Measurements from ENCODE around the gene ATXN10. TPM values are rescaled to one million over a fixed set of nuclear protein-coding genes. Genes with fewer than 3 reads are reported as not detected.

The ATXN10 gene
- total RNA-seq, 1 experiment from 2014 or later = 111 TPM

GRCh38 chr22:45859231-45860161 is 187.9 kb downstream of the ATXN10 start:
- DNase-seq (ENCODE audit: low spot score) = no peak

- no peak for DNase-seq (ENCODE audit: low spot score)
Observed at GRCh38 chr22:45860201-45860600, 188.6 kb downstream of the ATXN10 start.

DNA sequence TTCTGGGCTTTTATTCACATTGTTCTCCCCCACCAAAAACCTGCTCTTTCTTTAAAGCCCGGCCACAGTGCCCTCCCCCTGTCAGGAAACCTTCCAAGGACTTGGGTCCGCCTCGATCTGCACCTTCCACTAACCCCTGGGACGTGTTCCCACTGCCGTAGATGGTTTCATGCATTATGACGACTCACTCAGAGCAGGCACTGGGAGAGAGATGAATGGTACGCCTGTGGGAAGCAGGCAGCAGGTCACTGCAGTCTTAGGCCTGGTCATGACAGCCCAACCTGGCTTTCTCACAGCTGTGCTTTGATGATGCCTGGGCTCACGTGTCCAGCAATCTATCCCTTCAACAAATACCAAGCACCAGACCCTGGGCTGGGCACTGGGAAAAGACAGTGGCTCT is 189.6 kb downstream of the ATXN10 start:
- DNase-seq (ENCODE audit: low spot score) = no peak

GRCh38 chr22:45863981-45864751 is 192.5 kb downstream of the ATXN10 start:
- DNase-seq (ENCODE audit: low spot score) = no peak

DNA sequence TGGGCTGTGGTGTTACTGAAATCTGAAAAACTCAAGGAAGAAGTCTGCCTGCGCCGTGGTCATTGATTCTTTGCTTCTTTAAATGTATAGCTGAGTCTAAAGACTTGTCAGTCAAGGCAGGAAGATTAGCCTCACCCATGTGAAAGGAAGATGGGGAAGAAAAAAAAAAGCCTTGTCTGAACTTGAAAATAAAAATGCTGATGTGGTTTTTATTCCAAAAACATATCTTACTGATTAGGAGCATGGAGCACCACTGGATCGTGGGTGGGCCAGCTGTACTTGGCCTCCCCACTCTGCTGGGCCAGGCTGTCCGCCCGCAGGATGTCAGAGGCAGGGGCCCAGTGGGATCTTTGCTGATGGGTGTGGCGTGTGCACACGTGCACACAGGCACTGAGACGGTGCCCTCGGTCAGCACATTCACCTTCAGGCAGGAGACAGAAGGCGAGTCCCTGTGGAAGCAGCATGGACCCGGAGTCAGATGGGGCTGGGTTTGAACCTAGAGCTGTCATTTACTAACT is 193.4 kb downstream of the ATXN10 start:
- no peak for DNase-seq (ENCODE audit: low spot score)

DNA sequence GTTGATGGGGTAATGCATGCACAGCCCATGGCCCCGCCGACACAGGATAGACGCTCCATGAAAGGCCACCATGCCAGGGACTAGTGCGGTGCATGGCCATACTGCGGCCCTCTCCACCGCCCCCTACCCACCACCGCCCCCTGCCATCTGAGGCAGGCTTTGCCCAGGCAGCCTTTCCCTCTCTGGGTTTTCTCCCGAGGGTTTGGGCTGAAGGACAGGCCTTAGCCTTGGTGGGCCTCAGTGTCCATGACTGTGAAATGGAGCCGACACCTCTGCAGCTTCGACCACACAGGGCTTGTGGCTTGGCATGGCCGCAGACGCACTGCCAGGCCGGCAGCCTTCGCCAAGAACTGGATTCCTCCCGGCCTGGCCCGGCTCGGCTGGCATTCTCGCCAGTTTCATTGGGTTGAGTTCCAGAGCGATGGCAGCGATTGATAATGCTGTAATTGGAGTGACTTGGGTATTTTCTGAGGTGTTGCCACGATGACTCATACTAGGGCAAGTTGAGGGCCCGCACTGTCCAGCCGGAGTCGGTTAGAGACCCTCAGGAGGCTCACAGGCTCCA is 194.0 kb downstream of the ATXN10 start:
- no peak for DNase-seq (ENCODE audit: low spot score)

DNA sequence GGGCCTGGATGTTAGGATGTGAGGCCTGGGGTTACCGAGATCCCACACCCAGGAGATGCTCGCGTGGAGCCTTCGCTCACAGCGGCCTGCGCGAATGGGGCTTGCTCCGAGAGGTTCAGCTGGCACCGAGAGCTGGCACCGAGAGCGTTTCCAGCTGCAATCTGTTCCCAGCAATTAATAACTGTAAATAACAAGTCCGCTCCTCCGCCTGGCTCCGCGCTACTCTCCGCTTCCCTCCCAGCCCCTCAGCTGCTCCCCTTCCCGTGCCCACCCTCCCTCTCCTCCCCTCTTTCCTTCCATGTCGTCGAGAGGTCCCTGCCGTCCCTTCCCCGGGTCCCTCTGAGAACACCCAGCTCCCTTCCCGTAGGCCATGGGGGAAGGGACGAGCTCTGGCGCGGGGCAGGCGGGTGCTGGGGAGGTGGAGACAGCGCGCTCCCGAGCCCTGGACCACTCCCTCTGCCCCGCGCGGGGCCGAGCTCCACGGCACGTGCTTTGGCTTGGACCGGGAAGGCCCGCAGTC is 194.6 kb downstream of the ATXN10 start:
- no peak for DNase-seq (ENCODE audit: low spot score)

- DNase-seq (ENCODE audit: low spot score) = no peak
Observed at GRCh38 chr22:45866646-45867117, 195.0 kb downstream of the ATXN10 start.

- no peak for DNase-seq (ENCODE audit: low spot score)
Observed at GRCh38 chr22:45867118-45867905, 195.7 kb downstream of the ATXN10 start.

DNA sequence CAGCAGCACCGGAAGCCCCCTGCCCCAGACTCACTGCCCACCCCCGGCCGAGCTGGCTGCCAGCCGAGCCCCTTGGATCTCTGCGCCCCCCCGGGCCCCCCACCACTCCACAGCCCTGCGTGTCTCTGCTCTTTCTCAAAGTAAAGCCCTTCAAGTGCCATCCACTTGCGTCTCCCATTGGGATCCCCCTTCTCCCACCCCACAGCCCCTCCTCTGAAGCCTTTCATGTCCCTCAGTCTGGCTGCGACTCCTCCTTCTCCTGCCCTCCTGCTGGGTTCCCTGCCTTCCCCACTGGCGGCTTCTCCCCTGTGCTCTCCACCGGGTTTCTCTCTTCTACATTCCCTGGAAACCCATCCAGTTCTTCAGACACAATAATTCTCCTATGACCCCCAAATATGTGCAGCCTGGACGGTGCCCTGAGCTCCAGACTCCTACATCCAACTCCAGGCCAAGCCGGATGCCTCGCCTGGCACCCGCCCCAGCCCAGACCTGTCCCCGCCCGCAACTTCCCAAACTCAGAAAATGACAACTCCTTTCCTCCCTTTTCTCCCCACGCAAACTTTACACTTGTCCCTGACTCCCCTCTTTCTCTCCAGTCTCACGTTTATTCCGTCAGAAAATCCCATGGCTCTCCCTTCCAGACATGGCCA is 196.4 kb downstream of the ATXN10 start:
- DNase-seq (ENCODE audit: low spot score) = no peak

DNA sequence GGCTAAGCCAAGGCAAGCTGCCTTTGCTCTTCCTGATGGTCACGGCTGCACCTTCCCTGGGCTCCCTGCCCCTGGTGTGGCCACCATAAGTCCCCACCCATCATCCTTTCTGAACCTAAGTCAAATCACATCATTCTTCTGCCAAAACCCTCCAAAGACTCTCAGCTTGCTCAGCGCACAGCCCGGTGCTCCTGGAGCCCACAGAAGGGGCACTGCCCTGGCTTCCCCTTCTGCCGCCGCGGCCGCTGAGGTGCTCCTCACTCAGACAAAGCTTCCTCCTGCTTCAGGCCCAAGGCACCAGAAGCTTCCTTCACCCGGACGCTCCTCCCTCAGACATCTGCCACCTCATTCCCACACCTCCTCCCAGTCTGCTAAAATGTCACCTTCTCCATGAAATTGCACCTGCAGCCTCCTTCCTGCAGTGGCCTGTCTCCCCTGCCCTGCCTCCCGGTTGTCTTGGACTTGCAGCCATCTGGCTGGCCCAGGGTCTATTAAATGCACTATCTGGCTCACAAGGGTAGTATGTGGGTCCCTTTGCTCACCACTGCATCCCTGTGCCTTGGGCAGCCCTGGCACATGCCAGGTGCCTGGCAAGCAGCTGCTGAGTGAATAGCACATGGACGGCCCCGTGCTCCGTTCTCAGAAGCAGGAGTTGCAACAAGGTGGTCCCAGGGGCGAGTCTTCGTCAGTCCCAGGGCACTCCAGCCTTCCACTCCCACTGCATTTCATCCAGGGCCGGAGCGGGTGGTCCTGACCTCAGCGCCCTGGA is 197.1 kb downstream of the ATXN10 start:
- DNase-seq (ENCODE audit: low spot score) = no peak

DNA sequence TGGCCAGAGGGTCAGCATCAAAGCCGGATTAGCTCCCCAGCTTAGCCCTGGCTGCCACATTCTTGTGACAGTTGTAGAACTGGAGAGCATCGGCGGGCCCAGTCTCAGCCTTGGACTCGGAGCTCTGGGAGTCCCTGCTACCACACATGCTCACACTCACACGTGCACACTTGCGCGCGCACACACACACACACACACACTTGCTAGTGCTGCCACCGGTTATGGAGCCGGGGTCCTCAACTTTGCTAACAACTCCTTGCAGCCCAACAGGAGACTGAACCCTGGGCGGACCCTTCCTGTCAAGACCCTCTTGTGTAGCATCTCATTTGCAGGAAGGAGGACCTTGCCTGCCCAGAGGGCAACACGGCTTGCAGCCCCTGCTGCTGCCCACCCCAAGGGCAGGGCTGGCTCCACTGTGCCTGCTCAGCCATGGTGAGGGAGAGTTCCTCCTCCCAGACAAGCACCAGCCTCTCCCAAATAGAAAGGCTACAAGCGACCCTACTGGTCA is 197.8 kb downstream of the ATXN10 start:
- no peak for DNase-seq (ENCODE audit: low spot score)

GRCh38 chr22:45870011-45870410 is 198.4 kb downstream of the ATXN10 start:
- DNase-seq (ENCODE audit: low spot score) = no peak

- no peak for DNase-seq (ENCODE audit: low spot score)
Observed at GRCh38 chr22:45871721-45872120, 200.1 kb downstream of the ATXN10 start.

- DNase-seq (ENCODE audit: low spot score) = no peak
Observed at GRCh38 chr22:45872659-45873263, 201.1 kb downstream of the ATXN10 start.

DNA sequence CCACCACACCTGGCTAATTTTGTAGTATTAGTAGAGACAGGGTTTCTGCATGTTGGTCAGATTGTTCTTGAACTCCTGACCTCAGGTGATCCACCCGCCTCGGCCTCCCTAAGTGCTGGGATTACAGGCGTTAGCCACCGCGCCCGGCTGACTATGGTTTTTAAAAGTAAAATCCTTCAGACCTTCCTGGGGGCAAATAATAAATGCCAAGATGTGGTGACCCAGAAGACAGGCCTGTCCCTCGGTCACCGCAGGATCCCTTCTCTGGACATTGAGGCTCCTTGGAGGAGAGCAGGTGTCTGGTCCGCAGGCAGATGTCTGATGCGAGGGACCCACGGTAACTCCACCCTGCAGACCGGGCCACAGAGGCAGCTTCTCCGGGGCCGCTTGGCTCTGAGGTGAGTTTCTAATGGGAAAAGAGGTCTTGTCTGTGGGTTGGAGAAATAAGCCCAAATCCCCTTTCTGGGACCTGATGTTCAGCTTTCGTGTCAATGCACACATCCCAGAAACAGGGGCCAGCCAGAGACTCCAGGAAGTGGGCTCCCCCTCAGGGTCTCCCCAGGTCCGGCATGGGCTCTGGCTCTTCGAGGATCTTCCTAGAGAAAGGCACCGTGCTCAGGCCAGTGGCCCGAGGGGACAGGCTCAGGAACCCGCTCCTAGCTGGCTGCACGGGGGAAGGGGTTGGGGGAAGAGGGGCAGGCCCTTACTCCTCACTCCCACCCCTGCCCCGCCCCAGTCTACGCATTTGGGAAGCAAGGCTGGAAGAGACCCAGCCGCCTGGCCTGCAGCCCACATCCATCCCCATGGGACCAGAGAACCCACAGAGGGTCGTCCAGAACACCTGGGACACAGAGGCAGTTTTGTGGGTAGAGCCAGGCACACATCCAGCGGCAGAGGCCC is 204.8 kb downstream of the ATXN10 start:
- DNase-seq (ENCODE audit: low spot score) = no peak

- DNase-seq (ENCODE audit: low spot score) = no peak
Observed at GRCh38 chr22:45877036-45877380, 205.4 kb downstream of the ATXN10 start.

DNA sequence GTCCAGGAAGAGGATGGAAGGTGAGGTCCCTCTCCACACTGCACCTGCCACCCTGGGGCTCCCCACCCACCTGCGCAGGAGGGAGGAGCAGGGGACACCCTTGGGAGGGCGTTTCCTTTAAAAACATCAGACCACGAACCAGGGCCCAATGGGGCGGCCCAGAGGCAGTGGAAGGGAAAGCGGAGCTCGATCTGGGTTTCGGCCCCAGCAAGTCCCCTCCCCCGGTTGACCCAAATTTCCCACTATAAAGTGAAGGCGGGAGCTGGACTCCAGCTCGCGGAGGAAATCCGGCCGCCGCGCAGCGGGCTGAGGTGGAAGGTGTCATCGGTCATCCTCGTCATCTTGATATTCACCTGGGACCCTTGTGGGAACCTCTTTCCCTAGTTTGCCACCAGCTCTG is 206.0 kb downstream of the ATXN10 start:
- no peak for DNase-seq (ENCODE audit: low spot score)
